SK-N-MC (cell line): Measurements from ENCODE around the gene CAPN13.

Experiments
- DNase-seq: peaks from one replicate; pipeline ENCODE4 v3.0.0-alpha.2; 2011; ENCODE audit warnings: low read depth, low spot score
- H3K27ac ChIP-seq: fragments of 200-600 bp; sonication (generic); 2 replicates; pipeline ENCODE4 v1.5.1; 2016; ENCODE audit warnings: mixed run types
- H3K36me3 ChIP-seq: fragments of 200-600 bp; sonication (generic); 2 replicates; pipeline ENCODE4 v1.6.1; 2017; ENCODE audit warnings: antibody characterized with exemption, low read length, mixed read lengths; ENCODE audit not compliant: insufficient read depth
- H3K4me3 ChIP-seq: fragments of 200-600 bp; sonication (generic); 2 replicates; pipeline ENCODE4 v1.5.1; 2016
- H3K9ac ChIP-seq: fragments of 200-600 bp; sonication (generic); 2 replicates; pipeline ENCODE4 v1.8.0; 2017; ENCODE audit warnings: mixed run types, mixed read lengths; ENCODE audit not compliant: insufficient read length
- H3K9me3 ChIP-seq: fragments of 200-600 bp; sonication (generic); 2 replicates; pipeline ENCODE4 v1.6.1; 2017; ENCODE audit warnings: low read depth, mild to moderate bottlenecking, antibody characterized with exemption, low read length, moderate library complexity, mixed read lengths
- EZH2 ChIP-seq: fragments of 200-600 bp; sonication (generic); IDR thresholded peaks from one replicate; pipeline ENCODE4 v1.6.1; 2017; ENCODE audit warnings: antibody characterized with exemption
- FOXP2 ChIP-seq: optimal IDR thresholded peaks from 2 replicates; pipeline ENCODE3; 2011; ENCODE audit warnings: mild to moderate bottlenecking, moderate library complexity; ENCODE audit not compliant: insufficient read depth; ENCODE audit errors: extremely low read length, control extremely low read depth
- POLR2AphosphoS5 ChIP-seq: IDR thresholded peaks from 2 replicates; pipeline ENCODE4 v1.6.1; 2012; ENCODE audit warnings: mild to moderate bottlenecking, low read depth, low read length, borderline replicate concordance

Gene CAPN13

GRCh38 chr2:30717081-30717650, 90.1 kb downstream of the CAPN13 start:
- no peaks in the 10 kb centered on the region for H3K36me3 ChIP-seq
- DNase-seq = no peak
- no peak overlapping the region for H3K4me3 ChIP-seq
- no peak overlapping the region for H3K27ac ChIP-seq
- TF ChIP-seq POLR2AphosphoS5 (no peak), EZH2 (no peak), FOXP2 (no peak)
- H3K9me3 ChIP-seq = no peaks in the 10 kb centered on the region
- no peak overlapping the region for H3K9ac ChIP-seq

GRCh38 chr2:30716123-30716900, 90.9 kb downstream of the CAPN13 start:
- H3K36me3 ChIP-seq = no peaks in the 10 kb centered on the region
- H3K9me3 ChIP-seq = no peaks in the 10 kb centered on the region
- H3K9ac ChIP-seq = no peak overlapping the region
- H3K27ac ChIP-seq = no peak overlapping the region
- H3K4me3 ChIP-seq = no peak overlapping the region
- TF ChIP-seq FOXP2 = no peak
- no peak for TF ChIP-seq EZH2
- TF ChIP-seq POLR2AphosphoS5 = no peak
- DNase-seq = no peak

GRCh38 chr2:30714811-30715709, 92.2 kb downstream of the CAPN13 start:
- H3K4me3 ChIP-seq = no peak overlapping the region
- no peak overlapping the region for H3K9ac ChIP-seq
- TF ChIP-seq POLR2AphosphoS5 = no peak
- TF ChIP-seq FOXP2 = no peak
- no peak for TF ChIP-seq EZH2
- no peak overlapping the region for H3K27ac ChIP-seq
- H3K36me3 ChIP-seq = no peaks in the 10 kb centered on the region
- H3K9me3 ChIP-seq = no peaks in the 10 kb centered on the region
- DNase-seq = no peak

- no peaks in the 10 kb centered on the region for H3K36me3 ChIP-seq
- H3K9ac ChIP-seq = no peak overlapping the region
- DNase-seq = no peak
- H3K4me3 ChIP-seq = no peak overlapping the region
- TF ChIP-seq EZH2 = no peak
- TF ChIP-seq FOXP2 = no peak
- TF ChIP-seq POLR2AphosphoS5 = no peak
- no peaks in the 10 kb centered on the region for H3K9me3 ChIP-seq
- H3K27ac ChIP-seq = no peak overlapping the region
Observed at GRCh38 chr2:30713698-30714097, 93.5 kb downstream of the CAPN13 start.

GRCh38 chr2:30711646-30712085, 95.6 kb downstream of the CAPN13 start:
- no peak for TF ChIP-seq FOXP2
- no peak; the same call in 1 of the 2 replicates for TF ChIP-seq POLR2AphosphoS5
- no peak for TF ChIP-seq EZH2
- peak; percentile 88 for DNase-seq
- H3K9me3 ChIP-seq = no peaks in the 10 kb centered on the region
- H3K27ac ChIP-seq = no peak overlapping the region
- no peaks in the 10 kb centered on the region for H3K36me3 ChIP-seq
- no peak overlapping the region for H3K9ac ChIP-seq
- H3K4me3 ChIP-seq = no peak overlapping the region

GRCh38 chr2:30710461-30710860, 96.8 kb downstream of the CAPN13 start:
- TF ChIP-seq POLR2AphosphoS5 = no peak
- no peak for TF ChIP-seq EZH2
- Histone ChIP-seq H3K36me3 (no peaks in the 10 kb centered on the region), H3K4me3 (no peak overlapping the region), H3K9me3 (no peaks in the 10 kb centered on the region), H3K9ac (no peak overlapping the region), H3K27ac (no peak overlapping the region)
- DNase-seq = no peak

- H3K9me3 ChIP-seq = no peaks in the 10 kb centered on the region
- no peak overlapping the region for H3K4me3 ChIP-seq
- no peak overlapping the region for H3K9ac ChIP-seq
- TF ChIP-seq POLR2AphosphoS5 = no peak
- no peak for TF ChIP-seq EZH2
- TF ChIP-seq FOXP2 = no peak
- no peak for DNase-seq
- no peaks in the 10 kb centered on the region for H3K36me3 ChIP-seq
- H3K27ac ChIP-seq = no peak overlapping the region
Observed at GRCh38 chr2:30710016-30710415, 97.2 kb downstream of the CAPN13 start.

GRCh38 chr2:30709516-30709915, 97.7 kb downstream of the CAPN13 start:
- TF ChIP-seq FOXP2 (no peak), EZH2 (no peak), POLR2AphosphoS5 (no peak)
- Histone ChIP-seq H3K9me3 (no peaks in the 10 kb centered on the region), H3K9ac (no peak overlapping the region), H3K4me3 (no peak overlapping the region), H3K27ac (no peak overlapping the region), H3K36me3 (no peaks in the 10 kb centered on the region)
- DNase-seq = no peak
